ENCODE data around the gene BABAM2. TPM values are rescaled to one million over a fixed set of nuclear protein-coding genes. Genes with fewer than 3 reads are reported as not detected.

BABAM2 gene
- total RNA-seq, 1 donor from 2014 or later = 41.0 TPM

- H3K27me3 ChIP-seq = no peaks in the 10 kb centered on the region
- H3K27ac ChIP-seq = peak overlapping the region; percentile 79
- TF ChIP-seq POLR2AphosphoS5 (IDR thresholded peaks at IDR 0.05; ENCODE audit: insufficient read depth in 1 of 2, low read depth in 1 of 2) (no peak), CTCF (IDR thresholded peaks at IDR 0.05) (no peak)
- H3K9me3 ChIP-seq = no peaks in the 10 kb centered on the region
- H3K4me1 ChIP-seq = peaks cover 32% of the 10 kb centered on the region
- no peak overlapping the region for H3K4me3 ChIP-seq
- DNase-seq (ENCODE audit: extremely low spot score in 2 of 2) = no peak
- H3K36me3 ChIP-seq = no peaks in the 10 kb centered on the region
- intact Hi-C loops (cut with DNase I) = no loop called here
Observed at GRCh38 chr2:28380219-28380618, 489.7 kb downstream of the BABAM2 start.

- no peak for TF ChIP-seq POLR2AphosphoS5 (IDR thresholded peaks at IDR 0.05; ENCODE audit: insufficient read depth in 1 of 2, low read depth in 1 of 2)
- no peak for TF ChIP-seq CTCF (IDR thresholded peaks at IDR 0.05)
- no peak for TF ChIP-seq POLR2A (IDR thresholded peaks at IDR 0.05)
- Histone ChIP-seq H3K27ac (no peak overlapping the region), H3K4me1 (peaks cover 28% of the 10 kb centered on the region), H3K27me3 (no peaks in the 10 kb centered on the region), H3K4me3 (no peak overlapping the region), H3K36me3 (no peaks in the 10 kb centered on the region), H3K9me3 (no peaks in the 10 kb centered on the region)
- intact Hi-C loops (cut with DNase I) = no loop called here
- no peak for DNase-seq (ENCODE audit: extremely low spot score in 2 of 2)
Observed at GRCh38 chr2:28381225-28382180, 491.0 kb downstream of the BABAM2 start.

- DNase-seq (ENCODE audit: extremely low spot score in 2 of 2) = no peak
- no peaks in the 10 kb centered on the region for H3K36me3 ChIP-seq
- H3K27me3 ChIP-seq = no peaks in the 10 kb centered on the region
- H3K9me3 ChIP-seq = no peaks in the 10 kb centered on the region
- H3K4me3 ChIP-seq = no peak overlapping the region
- intact Hi-C loops (cut with DNase I) = no loop called here
- H3K27ac ChIP-seq = no peak overlapping the region
- no peak for TF ChIP-seq POLR2AphosphoS5 (IDR thresholded peaks at IDR 0.05; ENCODE audit: insufficient read depth in 1 of 2, low read depth in 1 of 2)
- TF ChIP-seq POLR2A (IDR thresholded peaks at IDR 0.05) = no peak
- no peak for TF ChIP-seq CTCF (IDR thresholded peaks at IDR 0.05)
- H3K4me1 ChIP-seq = peaks cover 23% of the 10 kb centered on the region
Observed at GRCh38 chr2:28382755-28383154, 492.2 kb downstream of the BABAM2 start.

- Histone ChIP-seq H3K27me3 (no peaks in the 10 kb centered on the region), H3K4me1 (peaks cover 19% of the 10 kb centered on the region), H3K9me3 (no peaks in the 10 kb centered on the region), H3K4me3 (no peak overlapping the region), H3K27ac (peak overlapping the region; percentile 33), H3K36me3 (no peaks in the 10 kb centered on the region)
- no peak for DNase-seq (ENCODE audit: extremely low spot score in 2 of 2)
- TF ChIP-seq POLR2AphosphoS5 (IDR thresholded peaks at IDR 0.05; ENCODE audit: insufficient read depth in 1 of 2, low read depth in 1 of 2) = no peak
- no peak for TF ChIP-seq CTCF (IDR thresholded peaks at IDR 0.05)
- no peak for TF ChIP-seq POLR2A (IDR thresholded peaks at IDR 0.05)
- intact Hi-C loops (cut with DNase I) = no loop called here
Observed at GRCh38 chr2:28387082-28387960, 496.8 kb downstream of the BABAM2 start.

Small RNA genes within 50 kb of the gene (microRNA-seq; reads per million reads assigned to microRNA genes)
- not detected for gene MIR4263 (ENCODE audit: borderline number of aligned reads, borderline replicate concordance)

Small RNA genes within 50 kb of the gene (small RNA-seq; reads per million reads assigned to genes)
- gene MIR4263 = not detected
- gene RF02271 = not detected

Other genes with a start within 250 kb of the BABAM2 start
- gene SUPT7L, start 227.1 kb upstream of the BABAM2 start, total RNA-seq = 26.5 TPM
- gene SLC4A1AP, start 226.8 kb upstream of the BABAM2 start, total RNA-seq = 21.9 TPM
- 87.7 TPM for gene MRPL33, start 119.0 kb upstream of the BABAM2 start, total RNA-seq
- 2.2 TPM for gene RBKS, start 342 bp upstream of the BABAM2 start, total RNA-seq

Data from vagina (tissue), 2 donors.